Panc1 (cell line): Measurements from ENCODE around the gene CCDC9B. TPM values are rescaled to one million over a fixed set of nuclear protein-coding genes. Genes with fewer than 3 reads are reported as not detected.

Experiments used
- ATAC-seq: fragments of 200-7000 bp; cut with Tn5 transposase; 2 replicates; pipeline ENCODE4 v1.9.1; 2020; ENCODE audit warnings: mild to moderate bottlenecking, moderate library complexity
- BruUV-seq: library from RNA; stranded (reverse); fragments of 400-500 nt; replicated peaks from 2 replicates; lab custom pipeline; 2021; lab: Mats Ljungman, UMichigan
- CTCF ChIA-PET: fragments of 300-600 bp; sonication (Branson Sonifier 250); formaldehyde crosslinking; loops from one replicate; lab custom pipeline; 2022; ENCODE audit warnings: antibody characterized with exemption; lab: Charles Lee
- POLR2A ChIA-PET: fragments of 300-600 bp; sonication (Branson Sonifier 250); formaldehyde crosslinking; loops from one replicate; lab custom pipeline; 2022; ENCODE audit warnings: antibody characterized with exemption; lab: Charles Lee
- DNase-seq: peaks from one replicate; pipeline ENCODE4 v3.0.0-alpha.2; 2010; ENCODE audit warnings: low read depth, low spot score
- H3K27ac ChIP-seq: 2 replicates; pipeline ENCODE4 v1.5.1; 2011; ENCODE audit warnings: mild to moderate bottlenecking, low read length, inconsistent platforms
- H3K27me3 ChIP-seq: fragments of 200-500 bp; sonication (Bioruptor generic); 2 replicates; pipeline ENCODE4 v1.6.0; 2014; ENCODE audit warnings: low read length, inconsistent platforms; ENCODE audit not compliant: control insufficient read depth, insufficient read depth
- H3K36me3 ChIP-seq: fragments of 200-500 bp; sonication (Bioruptor generic); 2 replicates; pipeline ENCODE4 v1.5.1; 2014; ENCODE audit warnings: inconsistent platforms, mild to moderate bottlenecking, low read length, moderate library complexity; ENCODE audit not compliant: control insufficient read depth, insufficient read depth
- H3K4me1 ChIP-seq: 2 replicates; pipeline ENCODE4 v1.5.1; 2011; ENCODE audit warnings: inconsistent platforms, mild to moderate bottlenecking, low read length, moderate library complexity; ENCODE audit not compliant: control insufficient read depth, insufficient read depth
- H3K4me3 ChIP-seq, 2 experiments: 2 replicates each; pipeline ENCODE4 v1.5.1; 2011 to 2012; ENCODE audit warnings: low read depth in 2 of 2, low read length in 2 of 2, mild to moderate bottlenecking in 2 of 2, inconsistent platforms in 1 of 2, moderate library complexity in 1 of 2
- H3K9me3 ChIP-seq: fragments of 200-500 bp; sonication (Bioruptor generic); 2 replicates; pipeline ENCODE4 v1.5.1; 2014; ENCODE audit warnings: low read depth, mild to moderate bottlenecking, inconsistent platforms, low read length, moderate library complexity; ENCODE audit not compliant: control insufficient read depth, insufficient read depth
- POLR2AphosphoS5 ChIP-seq: IDR thresholded peaks from 2 replicates; pipeline ENCODE4 v1.6.1; 2012; ENCODE audit warnings: mild to moderate bottlenecking, low read depth, low read length, moderate library complexity
- SIN3A ChIP-seq: IDR thresholded peaks from 2 replicates; pipeline ENCODE4 v1.6.1; 2012; ENCODE audit warnings: low read depth, mild to moderate bottlenecking, low read length, moderate library complexity, borderline replicate concordance; ENCODE audit not compliant: insufficient read depth
- TCF7L2 ChIP-seq: IDR thresholded peaks from 2 replicates; pipeline ENCODE4 v1.6.1; 2011; ENCODE audit warnings: mild to moderate bottlenecking, low read depth, low read length, inconsistent platforms
- in situ Hi-C: cut with HindIII; loops from 2 replicates; pipeline ENCODE4 v1.10.0; 2016; ENCODE audit warnings: low sequenced_read_pairs, low pct_unique_long_range_greater_than_20kb
- intact Hi-C: fragments of 100-400 bp; cut with micrococcal nuclease; formaldehyde crosslinking; loops from one replicate; pipeline ENCODE4 v1.10.0; 2022; ENCODE audit not compliant: unreplicated experiment
- total RNA-seq: library from RNA; stranded (reverse); gene quantifications from one replicate; pipeline ENCODE4 v1.2.1, GENCODE V29; 2021; ENCODE audit not compliant: unreplicated experiment
- TF ChIP-seq, protein P1 (sequence below), 2 experiments: IDR thresholded peaks; 2 replicates each; pipeline ENCODE4 v1.6.1; 2011 to 2012; ENCODE audit warnings: low read depth in 2 of 2, control low read depth in 1 of 2, low read length in 1 of 2, mild to moderate bottlenecking in 1 of 2, moderate library complexity in 1 of 2; ENCODE audit not compliant: insufficient read depth in 1 of 2
- TF ChIP-seq, protein P2 (sequence below): fragments of 450-650 bp; IDR thresholded peaks from 2 replicates; pipeline ENCODE4 v1.5.1; 2017; ENCODE audit warnings: mild to moderate bottlenecking

CCDC9B gene
- total RNA-seq, 1 experiment from 2014 or later = 55.9 TPM

DNA sequence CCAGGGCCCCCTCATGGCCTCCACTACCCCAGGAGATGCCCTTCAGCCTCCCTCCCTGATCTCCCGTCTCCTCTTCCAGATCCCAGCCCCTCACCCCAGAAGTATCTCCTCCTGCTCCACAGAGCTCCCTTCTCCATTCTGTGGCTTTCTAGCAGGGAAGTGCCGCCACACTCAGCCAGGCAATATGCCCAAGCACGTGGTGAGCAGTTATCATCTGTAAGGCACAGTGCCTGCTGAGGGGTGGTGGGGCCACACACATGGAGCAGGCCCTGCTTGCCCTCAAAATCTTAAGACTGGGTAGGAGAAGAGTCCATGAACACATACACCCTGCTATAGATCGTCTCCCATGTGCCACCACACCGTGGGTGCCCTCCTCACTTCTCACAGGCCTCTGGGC, 7.7 kb upstream of the CCDC9B start:
- no peak overlapping the region for H3K4me3 ChIP-seq
- no peaks in the 10 kb centered on the region for H3K27me3 ChIP-seq
- POLR2A ChIA-PET = no interaction called here
- CTCF ChIA-PET = no interaction called here
- peaks cover 3% of the 10 kb centered on the region for H3K4me1 ChIP-seq
- in situ Hi-C loops = no loop called here
- DNase-seq = no peak
- TF ChIP-seq, protein P1, sequence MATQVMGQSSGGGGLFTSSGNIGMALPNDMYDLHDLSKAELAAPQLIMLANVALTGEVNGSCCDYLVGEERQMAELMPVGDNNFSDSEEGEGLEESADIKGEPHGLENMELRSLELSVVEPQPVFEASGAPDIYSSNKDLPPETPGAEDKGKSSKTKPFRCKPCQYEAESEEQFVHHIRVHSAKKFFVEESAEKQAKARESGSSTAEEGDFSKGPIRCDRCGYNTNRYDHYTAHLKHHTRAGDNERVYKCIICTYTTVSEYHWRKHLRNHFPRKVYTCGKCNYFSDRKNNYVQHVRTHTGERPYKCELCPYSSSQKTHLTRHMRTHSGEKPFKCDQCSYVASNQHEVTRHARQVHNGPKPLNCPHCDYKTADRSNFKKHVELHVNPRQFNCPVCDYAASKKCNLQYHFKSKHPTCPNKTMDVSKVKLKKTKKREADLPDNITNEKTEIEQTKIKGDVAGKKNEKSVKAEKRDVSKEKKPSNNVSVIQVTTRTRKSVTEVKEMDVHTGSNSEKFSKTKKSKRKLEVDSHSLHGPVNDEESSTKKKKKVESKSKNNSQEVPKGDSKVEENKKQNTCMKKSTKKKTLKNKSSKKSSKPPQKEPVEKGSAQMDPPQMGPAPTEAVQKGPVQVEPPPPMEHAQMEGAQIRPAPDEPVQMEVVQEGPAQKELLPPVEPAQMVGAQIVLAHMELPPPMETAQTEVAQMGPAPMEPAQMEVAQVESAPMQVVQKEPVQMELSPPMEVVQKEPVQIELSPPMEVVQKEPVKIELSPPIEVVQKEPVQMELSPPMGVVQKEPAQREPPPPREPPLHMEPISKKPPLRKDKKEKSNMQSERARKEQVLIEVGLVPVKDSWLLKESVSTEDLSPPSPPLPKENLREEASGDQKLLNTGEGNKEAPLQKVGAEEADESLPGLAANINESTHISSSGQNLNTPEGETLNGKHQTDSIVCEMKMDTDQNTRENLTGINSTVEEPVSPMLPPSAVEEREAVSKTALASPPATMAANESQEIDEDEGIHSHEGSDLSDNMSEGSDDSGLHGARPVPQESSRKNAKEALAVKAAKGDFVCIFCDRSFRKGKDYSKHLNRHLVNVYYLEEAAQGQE (IDR thresholded peaks at IDR 0.05; ENCODE audit: insufficient read depth in 1 of 2, low read depth in 2 of 2, low read length in 1 of 2) = no peak
- TF ChIP-seq SIN3A = no peak
- no peak for TF ChIP-seq POLR2AphosphoS5
- TF ChIP-seq TCF7L2 = no peak
- TF ChIP-seq, protein P2, sequence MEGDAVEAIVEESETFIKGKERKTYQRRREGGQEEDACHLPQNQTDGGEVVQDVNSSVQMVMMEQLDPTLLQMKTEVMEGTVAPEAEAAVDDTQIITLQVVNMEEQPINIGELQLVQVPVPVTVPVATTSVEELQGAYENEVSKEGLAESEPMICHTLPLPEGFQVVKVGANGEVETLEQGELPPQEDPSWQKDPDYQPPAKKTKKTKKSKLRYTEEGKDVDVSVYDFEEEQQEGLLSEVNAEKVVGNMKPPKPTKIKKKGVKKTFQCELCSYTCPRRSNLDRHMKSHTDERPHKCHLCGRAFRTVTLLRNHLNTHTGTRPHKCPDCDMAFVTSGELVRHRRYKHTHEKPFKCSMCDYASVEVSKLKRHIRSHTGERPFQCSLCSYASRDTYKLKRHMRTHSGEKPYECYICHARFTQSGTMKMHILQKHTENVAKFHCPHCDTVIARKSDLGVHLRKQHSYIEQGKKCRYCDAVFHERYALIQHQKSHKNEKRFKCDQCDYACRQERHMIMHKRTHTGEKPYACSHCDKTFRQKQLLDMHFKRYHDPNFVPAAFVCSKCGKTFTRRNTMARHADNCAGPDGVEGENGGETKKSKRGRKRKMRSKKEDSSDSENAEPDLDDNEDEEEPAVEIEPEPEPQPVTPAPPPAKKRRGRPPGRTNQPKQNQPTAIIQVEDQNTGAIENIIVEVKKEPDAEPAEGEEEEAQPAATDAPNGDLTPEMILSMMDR = no peak
- BruUV-seq = no TSS peak
- intact Hi-C loops = no loop called here
- no peak overlapping the region for H3K27ac ChIP-seq
- no peak for ATAC-seq
- H3K9me3 ChIP-seq = no peaks in the 10 kb centered on the region
- no peaks in the 10 kb centered on the region for H3K36me3 ChIP-seq

DNA sequence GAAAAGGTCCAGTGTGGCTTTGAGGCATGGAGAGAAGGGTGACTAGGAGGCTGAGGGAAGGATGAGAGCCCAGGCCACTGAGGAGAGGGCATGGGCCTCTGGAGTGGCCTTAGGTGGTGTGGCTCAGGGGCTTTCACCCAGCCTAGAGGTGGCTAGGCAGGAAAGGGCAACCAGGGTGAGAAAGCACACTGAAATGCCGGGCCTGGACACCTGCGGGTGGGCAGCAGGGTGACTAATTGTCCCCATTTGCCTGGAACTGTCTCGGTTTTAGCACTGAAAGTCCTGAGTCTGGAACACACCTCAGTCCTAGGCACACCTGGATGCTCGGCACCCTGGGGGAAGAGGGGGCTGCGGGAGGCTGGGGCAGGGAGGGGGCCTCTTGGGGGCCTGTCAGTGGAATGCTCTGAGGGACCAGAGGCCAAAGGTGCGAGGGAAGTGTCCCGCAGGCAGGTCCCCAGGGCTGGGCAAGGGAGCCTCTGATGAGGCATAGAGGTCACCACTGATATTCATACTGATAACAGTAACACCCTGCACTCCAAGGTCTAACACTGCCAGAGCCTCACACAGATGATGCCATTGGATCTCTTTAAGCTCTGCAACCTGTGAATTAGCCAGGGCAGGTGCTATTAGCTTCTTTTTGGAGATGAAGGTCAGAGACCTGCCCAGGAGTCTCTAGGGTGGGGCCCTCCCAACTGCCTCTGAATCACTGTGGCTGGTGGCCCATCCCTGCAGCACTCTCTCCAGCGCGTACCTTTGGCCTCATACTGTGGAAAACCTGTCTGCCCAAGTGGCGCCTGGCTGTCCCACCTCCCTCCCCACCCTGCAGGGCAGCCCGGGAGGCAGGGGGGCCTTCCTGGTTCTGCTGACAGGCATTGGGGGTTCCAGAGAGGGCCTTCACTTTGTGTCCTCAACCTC, 7.1 kb upstream of the CCDC9B start:
- TF ChIP-seq POLR2AphosphoS5 (no peak), TCF7L2 (no peak), SIN3A (no peak)
- TF ChIP-seq, protein P1 (IDR thresholded peaks at IDR 0.05; ENCODE audit: insufficient read depth in 1 of 2, low read depth in 2 of 2, low read length in 1 of 2) = no peak
- TF ChIP-seq, protein P2 = no peak
- no peaks in the 10 kb centered on the region for H3K27me3 ChIP-seq
- CTCF ChIA-PET = interaction anchor here (1.0 kb wide), 1 partner anchor 10 kb away, joined by 3 read pairs; no protein-coding TSS in a partner anchor
- intact Hi-C loops (no loop called here), in situ Hi-C loops (no loop called here)
- no peaks in the 10 kb centered on the region for H3K9me3 ChIP-seq
- POLR2A ChIA-PET = no interaction called here
- peaks cover 10% of the 10 kb centered on the region for H3K4me1 ChIP-seq
- ATAC-seq = no peak
- no peak overlapping the region for H3K27ac ChIP-seq
- no peaks in the 10 kb centered on the region for H3K36me3 ChIP-seq
- BruUV-seq = no TSS peak
- H3K4me3 ChIP-seq = no peak overlapping the region
- DNase-seq = no peak
